Measurements from ENCODE around the gene CENATAC. TPM values are rescaled to one million over a fixed set of nuclear protein-coding genes. Genes with fewer than 3 reads are reported as not detected.

The CENATAC gene
- total and polyA plus RNA-seq, 9 of the 15 experiments (the other 6 are each of a cell fraction or from before 2014, with no cell fraction given): 2.4 to 25.5 (median 13.7) TPM

- TF ChIP-seq NR2F6 (CRISPR knock-in tag; IDR thresholded peaks at IDR 0.05): no peak
- TF ChIP-seq KLF10 (CRISPR knock-in tag; IDR thresholded peaks at IDR 0.05): no peak
- no peak for TF ChIP-seq CLOCK (CRISPR knock-in tag; IDR thresholded peaks at IDR 0.05; ENCODE audit: borderline replicate concordance)
- peak; percentile 80; the same call in 1 of the 2 replicates for TF ChIP-seq TFAP4 (CRISPR knock-in tag; IDR thresholded peaks at IDR 0.05; ENCODE audit: borderline replicate concordance)
- TF ChIP-seq ETS2 (tag; IDR thresholded peaks at IDR 0.05; ENCODE audit: borderline replicate concordance, poor library complexity, severe bottlenecking): no peak
- TF ChIP-seq HBP1 (CRISPR knock-in tag; IDR thresholded peaks at IDR 0.05): no peak; the same call in 1 of the 2 replicates
- no peak for TF ChIP-seq NCOA2 (IDR thresholded peaks at IDR 0.05; ENCODE audit: partially characterized antibody in 2 of 2)
- no peak for TF ChIP-seq TGIF2 (CRISPR knock-in tag; IDR thresholded peaks at IDR 0.05)
- TF ChIP-seq SRSF7 (optimal IDR thresholded peaks at IDR 0.05; ENCODE audit: low read depth, low read length): no peak
- peak; percentile 39; the same call in 1 of the 2 replicates for TF ChIP-seq E2F3 (CRISPR knock-in tag; IDR thresholded peaks at IDR 0.05)
- TF ChIP-seq MCM5 (IDR thresholded peaks at IDR 0.05; ENCODE audit: low read depth): no peak
- no peak; the same call in 1 of the 2 replicates for TF ChIP-seq ATF3 (IDR thresholded peaks at IDR 0.05)
- TF ChIP-seq ATF3 (CRISPR knock-in tag; conservative IDR thresholded peaks at IDR 0.05): no peak
- TF ChIP-seq CTBP1 (IDR thresholded peaks at IDR 0.05; ENCODE audit: borderline replicate concordance): peak; percentile 82; the same call in 1 of the 2 replicates
- no peak for TF ChIP-seq BACH1 (tag; IDR thresholded peaks at IDR 0.05)
- TF ChIP-seq GTF3C2 (IDR thresholded peaks at IDR 0.05; ENCODE audit: borderline replicate concordance, extremely low read depth, insufficient read length): no peak
Observed at GRCh38 chr11:118980191-118980881, 17.6 kb upstream of the CENATAC start (continued).
